DMS 273 treated with DMSO at 0.1 percent for 48 hours (cell line): Measurements from ENCODE around the gene TMEM14A.

ENCODE experiments used
- DNase-seq: peaks from one replicate; lab custom pipeline; 2025; lab: John Stamatoyannopoulos, UW

The TMEM14A gene

DNA sequence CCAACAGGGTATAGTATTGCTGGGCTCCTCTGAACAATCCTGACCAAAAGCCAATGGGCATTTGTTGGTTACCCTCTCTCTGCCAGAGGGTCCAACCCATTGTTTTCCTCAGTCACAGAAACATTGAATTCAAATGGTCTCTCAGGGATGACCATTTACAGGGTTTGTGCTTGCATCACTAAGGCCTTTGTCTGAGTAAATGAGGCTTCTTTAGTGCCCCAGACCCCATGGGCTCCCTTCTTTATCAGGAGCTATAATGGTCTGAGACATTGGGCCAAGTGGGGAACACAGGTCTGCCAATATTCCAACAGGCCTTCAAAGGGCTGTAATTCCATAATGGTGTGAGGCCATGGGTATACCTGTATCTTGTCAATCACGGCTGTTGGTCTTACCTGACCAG lies 65.2 kb downstream of the TMEM14A start:
- no peak for DNase-seq
